Colon (tissue), 2 donors: ENCODE data around the gene MICOS13.
"Not testable (repeated sequence)": the region's sequence is repeated elsewhere in the genome, so short reads cannot be mapped to it uniquely, and the experiment has no call there.

Source experiments
- FAIRE-seq: peaks from 2 replicates; lab custom pipeline; 2012; peaks lifted over from hg19 to GRCh38; lab: Jason Lieb, UNC
- donor health status: control.
- donor health status: control.

Gene MICOS13

GRCh38 chr19:5700455-5701092, 20.3 kb upstream of the MICOS13 start:
- no peak for FAIRE-seq

- no peak for FAIRE-seq
These were observed 18.5 kb upstream of the MICOS13 start for GRCh38 chr19:5698635-5699422.

GRCh38 chr19:5697890-5698634, 17.7 kb upstream of the MICOS13 start:
- FAIRE-seq, result no peak

- FAIRE-seq, result no peak
These were observed 16.9 kb upstream of the MICOS13 start for GRCh38 chr19:5697022-5697889.

- FAIRE-seq, result no peak
These were observed 16.1 kb upstream of the MICOS13 start for GRCh38 chr19:5696196-5697021.

- FAIRE-seq, result no peak
These were observed 15.4 kb upstream of the MICOS13 start for GRCh38 chr19:5695649-5696195.

- no peak for FAIRE-seq
These were observed 14.8 kb upstream of the MICOS13 start for GRCh38 chr19:5694956-5695648.

GRCh38 chr19:5694167-5694955, 14.0 kb upstream of the MICOS13 start:
- no peak for FAIRE-seq

GRCh38 chr19:5693195-5694166, 13.2 kb upstream of the MICOS13 start:
- FAIRE-seq, result no peak

GRCh38 chr19:5692723-5693194, 12.4 kb upstream of the MICOS13 start:
- FAIRE-seq, result no peak

- FAIRE-seq, result no peak
These were observed 11.8 kb upstream of the MICOS13 start for GRCh38 chr19:5691822-5692722.

- FAIRE-seq, result no peak
These were observed 10.9 kb upstream of the MICOS13 start for GRCh38 chr19:5690955-5691821.

GRCh38 chr19:5690125-5690954, 10.0 kb upstream of the MICOS13 start, which contains the start of gene RPL36:
TSS of gene RPL36 (plus strand) at chr19:5690295. CDS start at chr19:5690508, 213 bp downstream.
- FAIRE-seq, result no peak

GRCh38 chr19:5688262-5688881, 8.1 kb upstream of the MICOS13 start:
- FAIRE-seq, result not testable (repeated sequence)
